HG02852 (cell line): ENCODE data around the gene HNRNPM.

Experiments
- ATAC-seq: cut with Tn5 transposase; IDR thresholded peaks from one replicate; pipeline ENCODE4 v1.9.1; 2021; ENCODE audit warnings: mild to moderate bottlenecking, moderate library complexity; ENCODE audit not compliant: unreplicated experiment

HNRNPM gene

DNA sequence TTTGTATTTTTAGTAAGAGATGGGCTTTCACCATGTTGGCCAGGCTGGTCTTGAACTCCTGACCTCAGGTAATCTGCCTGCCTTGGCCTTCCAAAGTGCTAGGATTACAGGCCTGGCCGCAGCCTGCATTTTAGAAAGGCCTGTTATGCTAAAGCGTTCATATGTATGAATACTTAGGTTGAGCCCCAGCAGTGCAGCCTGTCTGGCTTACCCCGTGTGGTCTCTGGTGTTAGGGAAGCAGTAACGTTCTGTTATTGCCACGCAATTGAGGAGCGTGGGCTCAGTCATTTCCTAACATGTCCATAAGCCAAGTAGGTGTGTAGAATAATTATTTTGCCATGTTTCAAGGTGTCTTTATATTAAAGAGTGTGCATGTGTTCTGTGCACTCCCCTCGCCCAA, 14.3 kb downstream of the HNRNPM start:
- no peak for ATAC-seq

DNA sequence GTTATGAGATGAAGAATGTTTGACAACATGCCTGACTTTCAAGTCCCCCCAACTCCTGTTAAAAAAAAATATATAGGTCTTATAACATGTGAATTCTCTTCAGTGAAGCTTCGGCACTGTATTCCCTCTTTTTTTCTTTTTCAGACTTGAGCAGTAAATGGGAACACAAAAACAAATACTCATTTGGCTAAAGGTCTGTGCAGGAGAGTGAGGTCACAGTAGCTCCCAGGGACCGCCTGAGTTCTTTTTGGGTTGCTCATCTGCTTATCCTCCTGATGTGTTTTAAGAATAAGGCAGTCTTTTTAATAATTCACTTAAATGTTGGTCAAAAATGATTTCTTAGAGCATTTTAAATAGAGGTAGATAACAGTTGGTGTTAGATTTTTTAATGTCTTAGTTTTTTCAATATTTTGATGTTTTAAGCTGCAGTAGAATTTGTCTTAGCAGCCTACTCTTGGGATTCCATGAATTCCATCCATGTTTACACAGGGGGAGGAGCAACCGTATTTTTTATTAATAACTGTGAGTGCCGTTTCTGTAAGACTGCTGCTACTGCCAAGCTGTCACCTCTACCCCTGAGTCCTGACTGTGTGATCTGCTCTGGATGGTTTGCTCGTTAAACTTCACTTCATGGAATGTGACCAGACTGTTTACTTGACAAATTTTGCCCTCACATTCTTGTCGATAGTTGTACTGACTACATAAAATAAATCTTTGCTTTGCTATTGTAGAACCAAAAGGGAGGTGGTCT, 14.9 kb downstream of the HNRNPM start:
- ATAC-seq = no peak

DNA sequence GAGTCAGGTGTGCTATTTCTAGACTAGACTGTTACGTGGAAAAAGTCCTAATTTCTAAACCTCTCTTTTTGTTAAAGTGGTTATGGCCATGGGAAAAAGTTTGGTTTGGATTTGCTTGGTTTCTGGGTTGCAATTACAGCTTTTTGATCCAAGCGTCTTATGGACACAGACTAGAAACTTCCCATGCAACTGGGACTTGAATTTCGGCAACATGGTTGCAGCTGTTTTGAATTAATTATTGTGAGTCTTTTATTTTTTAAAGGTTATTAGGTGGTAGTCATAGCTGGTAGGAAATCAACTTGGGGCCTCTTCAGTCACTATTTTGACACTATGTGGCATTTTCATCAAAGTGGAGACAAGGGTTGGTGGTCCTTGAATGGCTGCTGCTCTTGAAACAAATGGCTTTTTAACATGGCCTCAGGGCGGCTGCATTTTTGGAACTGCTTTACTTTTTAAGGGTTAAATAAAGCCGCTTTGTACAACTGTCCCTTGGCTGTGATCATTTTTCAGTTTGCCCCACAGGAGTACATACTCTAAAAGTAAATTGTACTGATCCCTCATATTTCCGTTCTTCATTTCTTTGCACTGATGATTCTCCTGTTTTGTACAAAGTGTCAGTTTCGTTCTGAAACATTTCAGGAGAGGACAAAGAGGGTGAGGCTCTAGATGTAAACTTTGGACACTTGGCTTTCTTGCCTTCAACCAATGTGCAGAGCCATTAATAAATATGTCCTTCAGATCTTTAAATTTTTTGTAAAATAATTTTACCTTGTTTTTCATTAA, 15.9 kb downstream of the HNRNPM start:
- no peak for ATAC-seq

DNA sequence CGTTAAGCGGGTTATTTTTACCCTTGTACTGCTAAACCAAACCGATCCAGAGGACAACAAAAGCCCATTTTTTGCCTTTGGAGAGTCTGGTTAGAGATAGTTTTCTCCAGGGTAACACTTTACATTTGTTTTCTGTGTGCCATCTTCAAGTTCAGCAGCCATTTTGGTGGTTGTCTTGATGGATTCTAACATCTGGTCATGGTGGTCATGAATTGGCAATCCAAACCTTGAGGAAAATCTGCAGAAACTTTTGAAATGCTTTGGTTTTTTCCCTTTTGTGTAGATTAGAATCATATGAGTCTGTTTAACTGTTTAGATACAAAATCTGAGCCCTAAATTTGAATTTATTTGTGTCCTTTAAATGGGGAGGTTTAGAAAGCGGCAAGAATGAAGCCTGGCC, 16.6 kb downstream of the HNRNPM start:
- ATAC-seq = no peak

DNA sequence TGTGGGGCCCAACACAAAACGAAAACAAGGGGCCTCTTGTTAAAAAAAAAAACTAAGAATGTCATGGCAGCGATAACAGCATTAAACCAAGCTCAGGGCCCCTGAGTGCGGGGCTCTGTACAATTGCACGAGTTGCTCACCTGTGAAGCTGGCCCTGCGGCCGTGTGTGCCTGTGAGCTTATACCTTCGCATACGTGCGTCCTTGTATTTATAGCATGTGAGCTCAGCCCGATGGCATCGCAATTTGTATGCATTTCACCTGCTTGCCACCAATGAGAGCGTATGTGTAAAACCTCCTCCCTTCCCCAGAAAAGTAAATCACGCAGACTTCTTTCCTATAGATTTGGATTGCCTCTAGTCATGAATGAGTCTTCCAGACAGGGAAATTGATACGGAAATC, 17.1 kb downstream of the HNRNPM start:
- ATAC-seq = no peak

DNA sequence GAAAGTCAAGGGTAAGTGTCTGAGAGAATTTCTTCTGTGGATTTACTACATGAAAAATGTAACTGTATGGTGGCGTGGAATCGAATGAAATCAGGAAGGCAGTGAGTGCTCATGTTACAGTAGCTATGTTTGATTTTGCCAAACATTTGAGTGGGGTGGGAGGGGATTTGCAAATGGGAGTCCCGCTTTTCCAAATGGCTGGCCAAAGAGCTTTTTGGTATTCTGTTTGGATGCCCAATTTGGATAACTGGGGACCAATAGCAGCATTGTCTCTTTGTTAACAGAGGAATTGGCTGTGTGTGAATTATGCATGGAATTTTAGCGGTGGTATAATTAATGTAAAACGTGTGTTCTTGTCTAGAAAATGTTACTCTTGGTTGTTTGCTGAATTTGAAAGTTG, 17.8 kb downstream of the HNRNPM start:
- ATAC-seq = no peak

DNA sequence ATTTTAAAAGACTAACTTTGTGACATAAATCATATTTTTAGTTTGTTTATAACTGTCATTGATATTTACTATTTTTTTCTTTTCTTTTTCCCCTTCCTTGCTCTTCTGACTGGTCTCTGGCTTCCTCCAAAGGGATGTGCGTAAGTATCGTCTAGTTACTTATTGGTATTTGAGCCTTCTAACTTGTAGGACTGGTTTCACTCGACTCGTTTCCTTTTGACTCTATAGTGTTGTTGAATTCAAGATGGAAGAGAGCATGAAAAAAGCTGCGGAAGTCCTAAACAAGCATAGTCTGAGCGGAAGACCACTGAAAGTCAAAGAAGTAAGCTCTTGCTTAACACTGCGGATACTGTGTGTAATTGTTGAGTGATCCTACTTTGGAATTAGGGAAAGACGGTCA, 18.6 kb downstream of the HNRNPM start:
- no peak for ATAC-seq

DNA sequence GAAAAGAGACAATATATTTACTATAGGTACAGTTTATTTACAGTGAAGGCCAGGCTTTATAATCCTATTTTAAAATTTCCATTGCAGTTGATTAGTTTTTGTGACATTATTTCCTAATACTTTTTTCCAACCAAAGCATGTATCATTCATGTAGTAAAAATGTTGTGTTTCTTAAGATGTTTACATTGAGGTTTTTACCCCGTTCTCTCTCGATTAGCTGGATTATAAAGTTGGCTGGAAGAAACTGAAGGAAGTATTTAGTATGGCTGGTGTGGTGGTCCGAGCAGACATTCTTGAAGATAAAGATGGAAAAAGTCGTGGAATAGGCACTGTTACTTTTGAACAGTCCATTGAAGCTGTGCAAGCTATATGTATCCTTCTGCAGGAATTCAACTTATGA, 21.2 kb downstream of the HNRNPM start:
- ATAC-seq = no peak

DNA sequence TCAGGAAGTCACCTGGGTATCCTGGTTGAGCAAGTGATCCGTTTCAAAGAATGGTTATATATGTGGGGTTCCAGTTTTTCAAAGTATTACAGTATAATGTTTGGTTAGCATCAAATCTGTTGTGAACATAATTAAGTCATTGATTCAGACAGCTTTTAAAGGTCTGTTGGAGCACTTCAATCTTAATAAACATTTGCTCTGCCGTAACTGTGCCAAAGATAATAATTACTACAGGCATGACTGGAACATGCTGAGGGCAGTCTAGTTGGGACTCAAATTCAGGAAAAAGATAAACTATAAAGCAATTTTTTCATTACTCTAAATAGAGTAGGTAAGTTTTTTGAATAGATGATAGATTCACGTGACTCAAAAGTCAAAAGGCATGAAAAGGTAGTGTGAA, 23.3 kb downstream of the HNRNPM start:
- ATAC-seq = no peak

DNA sequence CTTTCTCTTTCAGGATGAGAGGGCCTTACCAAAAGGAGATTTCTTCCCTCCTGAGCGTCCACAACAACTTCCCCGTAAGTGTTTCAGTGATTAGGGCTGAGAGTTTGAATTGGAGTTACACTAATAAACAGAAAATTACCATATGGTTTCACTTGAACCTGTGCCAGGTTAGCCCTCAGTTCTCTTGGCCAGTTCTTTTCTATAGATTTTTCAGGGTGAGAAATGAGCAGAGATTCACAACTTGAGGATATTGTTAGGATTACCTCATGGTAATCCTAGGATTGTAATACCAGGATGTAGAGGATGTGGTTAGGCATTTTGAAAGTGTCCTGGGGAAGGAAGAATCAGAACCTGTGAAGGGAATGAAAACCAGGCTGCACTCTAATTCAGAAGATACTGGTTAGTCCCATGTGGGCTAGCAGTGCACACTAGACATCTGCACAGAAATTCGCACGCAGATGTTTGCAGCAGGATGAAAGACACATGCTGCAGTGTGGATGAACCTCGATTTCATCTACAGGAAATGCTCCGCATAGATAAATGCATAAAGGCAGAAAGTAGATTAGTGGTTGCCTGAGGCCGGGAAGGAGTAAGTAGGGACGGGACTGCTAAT, 24.1 kb downstream of the HNRNPM start:
- ATAC-seq = no peak

DNA sequence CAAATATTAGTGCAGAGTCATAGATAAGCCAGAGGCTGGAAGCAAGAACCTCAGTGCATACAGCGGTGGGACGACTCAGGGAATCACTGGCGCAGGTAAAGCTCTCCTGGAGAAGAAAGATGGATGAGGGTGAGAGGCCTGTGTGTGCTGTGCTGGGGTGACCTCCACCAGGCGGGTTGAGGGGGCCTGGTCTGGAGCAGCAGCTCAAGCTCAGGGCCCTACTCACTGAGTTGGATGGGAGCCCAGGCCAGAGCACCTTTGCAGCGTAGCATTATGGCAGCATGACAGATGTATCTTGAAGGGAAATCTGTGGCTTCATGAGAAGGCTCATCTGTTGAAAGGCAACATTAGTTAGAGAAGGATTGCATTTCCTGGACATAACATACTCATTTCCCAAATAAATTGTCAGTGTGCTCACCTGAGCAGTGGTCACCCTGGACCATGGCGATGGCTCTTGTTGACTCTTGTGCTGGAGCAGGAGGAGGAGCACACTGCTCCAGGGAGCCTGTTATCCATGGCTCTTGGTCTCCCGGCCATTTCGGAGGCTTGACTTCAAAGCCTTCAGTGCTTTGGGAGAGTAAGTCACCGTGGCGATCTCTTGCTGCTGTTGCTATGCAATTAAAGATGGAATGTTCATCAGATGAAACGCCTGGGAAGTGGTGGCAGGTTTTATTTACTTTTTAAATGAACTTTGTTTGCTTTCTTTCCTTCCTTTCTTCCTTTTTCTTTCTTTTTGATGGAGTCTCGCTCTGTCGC, 25.0 kb downstream of the HNRNPM start:
- ATAC-seq = no peak

DNA sequence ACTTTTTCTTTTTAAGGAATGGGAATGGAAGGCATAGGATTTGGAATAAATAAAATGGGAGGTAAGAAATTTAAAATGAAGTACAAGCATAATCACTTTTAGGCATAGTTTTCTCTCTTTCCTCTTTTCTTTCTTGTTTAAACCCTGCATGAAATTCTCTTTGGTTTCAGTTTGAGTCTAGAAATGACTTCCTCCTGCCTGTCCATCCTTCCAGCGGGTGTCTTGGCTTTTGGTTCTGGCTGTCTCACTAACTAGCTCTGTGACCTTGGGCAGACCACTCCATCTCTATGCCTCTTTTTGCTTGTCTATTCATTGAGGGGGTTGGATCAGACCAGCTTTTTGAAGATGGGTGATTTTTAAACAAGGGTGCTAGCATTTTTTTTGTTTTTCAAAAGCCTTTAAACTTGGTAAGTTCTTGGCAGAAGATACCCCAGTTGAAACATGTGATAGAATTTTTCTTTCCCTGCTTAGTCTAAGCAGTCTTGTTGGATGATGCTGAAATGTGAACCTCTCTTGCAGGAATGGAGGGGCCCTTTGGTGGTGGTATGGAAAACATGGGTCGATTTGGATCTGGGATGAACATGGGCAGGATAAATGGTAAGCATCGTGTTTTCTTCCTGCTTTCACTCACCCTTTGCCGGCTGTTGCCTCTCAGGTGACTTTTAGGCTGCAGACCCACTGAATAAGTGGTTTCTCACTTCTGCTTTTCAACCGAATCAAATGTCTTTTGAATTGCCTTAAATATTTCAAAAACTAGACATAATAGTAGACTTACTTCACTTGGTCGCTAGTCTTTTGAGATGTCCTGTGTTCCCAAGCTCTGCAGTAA, 29.1 kb downstream of the HNRNPM start:
- ATAC-seq = no peak

DNA sequence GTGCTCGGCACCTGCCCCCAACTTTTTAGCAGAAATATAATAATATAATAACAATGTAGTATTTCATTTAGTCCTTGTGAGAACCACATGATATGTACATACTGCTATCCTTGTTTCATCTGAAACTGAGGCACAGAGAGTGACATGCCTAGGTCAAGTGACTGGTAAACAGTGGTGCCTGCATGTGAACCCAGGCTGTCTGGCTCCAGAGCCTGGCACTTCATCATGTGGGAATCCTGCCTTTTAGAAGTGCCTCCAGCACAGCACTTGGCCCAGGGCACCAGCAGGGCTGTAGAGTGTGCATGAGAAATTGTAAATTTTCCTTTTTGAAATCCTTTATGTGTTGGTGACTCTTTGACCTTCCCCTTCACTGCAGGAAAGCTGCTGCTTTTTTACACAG, 30.2 kb downstream of the HNRNPM start:
- ATAC-seq = no peak

DNA sequence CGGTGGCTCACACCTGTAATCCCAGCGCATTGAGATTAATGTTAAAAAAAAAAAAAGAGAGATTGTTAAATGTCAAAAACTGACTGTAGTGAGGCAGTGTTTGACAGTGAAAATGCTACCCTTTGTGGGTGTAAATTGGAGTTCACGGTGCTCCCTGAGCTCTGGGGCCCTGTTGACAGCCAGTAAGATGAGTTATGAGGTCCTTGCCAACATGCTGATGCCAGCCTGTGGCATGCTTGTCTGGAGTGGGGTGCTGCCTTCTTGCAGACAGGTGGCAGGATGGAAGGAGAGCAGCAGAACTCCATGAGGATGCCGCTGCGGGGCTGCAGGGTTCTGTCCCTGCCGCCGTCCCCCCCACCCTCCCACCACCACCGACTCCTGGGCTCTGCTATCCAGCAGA, 31.7 kb downstream of the HNRNPM start:
- no peak for ATAC-seq

DNA sequence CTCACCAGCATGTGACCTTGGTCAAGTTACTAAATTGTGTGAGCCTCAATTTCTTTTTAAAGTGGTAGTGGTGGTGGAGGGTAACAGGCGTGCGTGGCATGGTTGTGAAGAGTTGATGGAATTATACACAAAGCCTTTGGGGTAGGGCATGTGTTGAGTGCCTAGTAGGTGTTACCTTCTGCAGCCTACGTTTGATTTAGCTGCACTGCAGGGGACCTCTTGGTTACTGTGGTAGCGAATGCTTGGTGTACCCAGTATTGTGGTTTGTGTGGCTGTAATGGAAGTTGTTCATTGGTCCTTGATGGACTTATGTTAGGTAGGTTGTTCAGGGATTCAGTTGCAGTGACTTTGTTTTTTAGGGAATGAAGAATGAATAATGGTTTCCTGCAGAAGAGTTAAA, 33.1 kb downstream of the HNRNPM start:
- ATAC-seq = no peak

DNA sequence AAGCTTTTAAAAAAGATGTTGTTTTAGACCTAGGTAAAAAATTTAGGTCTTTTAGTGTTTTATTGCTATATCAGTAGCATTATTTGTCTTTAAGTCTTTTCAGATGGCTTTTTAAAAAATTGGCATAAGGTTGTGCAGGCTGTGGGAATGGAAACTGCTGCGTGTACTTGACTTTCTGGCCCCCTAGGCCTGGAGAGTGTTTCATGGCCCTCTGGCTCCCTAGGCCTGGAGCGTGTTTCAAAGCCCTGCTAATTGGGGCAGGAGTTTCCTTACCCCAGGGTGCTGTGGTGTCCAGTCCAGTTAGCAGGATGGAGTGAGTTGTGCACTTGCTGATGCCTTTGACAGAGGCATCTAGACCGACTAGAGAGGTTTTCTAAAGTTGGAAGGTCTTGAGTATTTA, 33.8 kb downstream of the HNRNPM start:
- ATAC-seq = no peak

DNA sequence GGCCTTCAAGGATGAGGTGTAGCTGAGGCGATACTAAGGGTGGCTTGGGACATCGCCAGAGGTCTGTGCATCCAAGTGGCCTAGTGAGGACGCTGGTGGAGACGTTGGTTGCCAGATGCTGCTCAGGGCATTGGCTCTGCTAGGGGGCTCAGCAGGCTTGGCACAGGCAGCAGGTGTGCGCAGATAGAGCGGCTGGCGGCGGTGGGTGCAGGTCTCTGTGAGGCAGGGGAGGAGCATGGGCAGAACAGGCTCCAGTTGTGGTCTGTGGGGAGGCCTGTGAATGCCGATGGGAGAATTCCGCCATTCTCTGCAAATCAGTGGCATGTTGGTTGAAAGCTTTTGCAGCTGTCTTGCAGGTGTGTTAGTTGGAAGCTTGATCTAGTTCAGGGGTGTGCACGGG, 36.4 kb downstream of the HNRNPM start:
- ATAC-seq = no peak

DNA sequence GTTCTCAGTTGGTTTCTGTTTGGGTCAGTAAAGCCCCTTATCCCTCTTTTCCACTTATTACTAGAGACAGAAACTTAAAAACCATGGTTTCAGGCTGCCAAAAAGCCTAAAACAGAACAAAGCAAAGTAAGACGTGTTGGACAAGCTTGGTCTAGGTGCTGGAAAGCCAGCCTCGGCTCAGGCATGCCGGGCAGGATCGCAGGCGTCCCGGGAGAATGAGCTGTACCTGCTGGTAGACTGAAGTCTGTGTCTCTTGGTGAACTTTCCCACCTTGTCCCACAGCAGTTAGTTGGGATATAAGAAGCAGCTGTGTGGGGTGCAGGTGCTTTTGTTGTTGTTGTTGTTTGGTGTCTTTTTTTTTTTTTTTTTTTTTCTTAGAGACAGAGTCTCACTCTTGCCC, 36.8 kb downstream of the HNRNPM start:
- ATAC-seq = no peak

DNA sequence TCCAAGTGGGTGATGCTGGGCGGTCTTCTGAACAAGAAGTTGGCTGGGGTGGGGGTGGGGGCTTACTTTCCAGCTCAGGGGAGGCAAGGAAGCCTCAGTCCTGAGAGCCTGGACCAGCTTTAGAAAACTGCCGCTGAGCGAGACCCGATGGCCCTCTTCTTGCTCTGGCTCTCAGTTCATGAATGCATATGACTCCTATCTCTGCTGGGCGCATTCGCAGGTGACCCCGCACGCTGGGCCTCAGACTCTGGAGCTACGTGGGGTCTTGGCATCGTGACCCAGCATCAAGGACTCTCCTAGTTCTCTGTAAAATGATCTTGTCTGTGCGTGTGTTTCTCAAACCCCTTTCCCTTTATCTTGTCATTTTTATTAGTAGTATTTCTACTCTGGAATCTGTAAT, 37.9 kb downstream of the HNRNPM start:
- no peak for ATAC-seq

DNA sequence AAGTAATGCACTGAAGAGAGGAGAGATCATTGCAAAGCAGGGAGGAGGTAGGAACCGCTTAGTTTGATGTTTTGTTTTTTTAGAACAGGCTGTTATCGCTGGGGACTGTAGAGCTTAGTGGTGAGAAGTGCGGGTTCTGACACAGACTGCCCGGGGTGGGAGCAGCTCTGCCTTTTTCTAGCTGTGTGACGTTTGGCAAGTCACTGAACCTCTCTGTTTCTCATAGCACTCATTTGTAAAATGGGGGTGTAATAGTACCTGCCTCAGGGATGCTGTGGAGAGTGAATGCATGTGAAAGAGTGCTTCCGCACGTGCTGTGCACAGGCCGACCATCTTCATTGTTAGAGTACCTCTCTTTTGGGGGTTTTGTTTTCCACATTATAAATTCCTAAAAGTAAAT, 38.4 kb downstream of the HNRNPM start:
- no peak for ATAC-seq
